Kidney (tissue), 14 donors: Measurements from ENCODE around the gene CYB5R4. TPM values are rescaled to one million over a fixed set of nuclear protein-coding genes. Genes with fewer than 3 reads are reported as not detected.
"Not testable (repeated sequence)": the region's sequence is repeated elsewhere in the genome, so short reads cannot be mapped to it uniquely, and the experiment has no call there.

Experiments used
- DNase-seq, 5 donors: peaks; one replicate each; pipeline ENCODE4 v3.0.0-alpha.2; 2013 to 2020
- FAIRE-seq: peaks from 2 replicates; lab custom pipeline; 2012; peaks lifted over from hg19 to GRCh38; lab: Jason Lieb, UNC
- H3K27ac ChIP-seq, 2 donors: one replicate each; pipeline ENCODE4 v1.7.0; 2013; ENCODE audit warnings: low read depth in 2 of 2, low read length in 2 of 2, inconsistent platforms in 1 of 2
- H3K27me3 ChIP-seq: one replicate; pipeline ENCODE4 v1.7.1; 2013; ENCODE audit warnings: low read length, inconsistent platforms; ENCODE audit not compliant: control insufficient read depth, insufficient read depth
- H3K36me3 ChIP-seq, 3 donors: one replicate each; pipeline versions ENCODE4 v1.7.0 to v1.7.1; 2013; ENCODE audit warnings: low read length in 3 of 3, control low read depth in 1 of 3, inconsistent platforms in 1 of 3; ENCODE audit not compliant: insufficient read depth in 3 of 3, control insufficient read depth in 2 of 3
- H3K4me1 ChIP-seq, 3 donors: one replicate each; pipeline versions ENCODE4 v1.7.0 to v1.7.1; 2013; ENCODE audit warnings: low read length in 3 of 3, inconsistent platforms in 1 of 3, low read depth in 1 of 3; ENCODE audit not compliant: control insufficient read depth in 2 of 3, insufficient read depth in 2 of 3
- H3K4me3 ChIP-seq, 3 donors: one replicate each; pipeline versions ENCODE4 v1.7.0 to v1.8.1; 2013; ENCODE audit warnings: low read length in 3 of 3, control low read depth in 1 of 3, inconsistent platforms in 1 of 3
- H3K9ac ChIP-seq, 3 donors: one replicate each; pipeline versions ENCODE4 v1.7.0 to v1.7.1; 2013; ENCODE audit warnings: low read length in 3 of 3, control low read depth in 1 of 3, inconsistent platforms in 1 of 3
- H3K9me3 ChIP-seq, 3 donors: one replicate each; pipeline versions ENCODE4 v1.7.0 to v1.7.1; 2013; ENCODE audit warnings: low read length in 3 of 3, control low read depth in 1 of 3, inconsistent platforms in 1 of 3; ENCODE audit not compliant: control insufficient read depth in 2 of 3, insufficient read depth in 1 of 3
- CTCF ChIP-seq: IDR thresholded peaks from 3 replicates; pipeline ENCODE4 v1.5.1; 2012; ENCODE audit warnings: mild to moderate bottlenecking, moderate library complexity, borderline replicate concordance; ENCODE audit not compliant: insufficient read depth; ENCODE audit errors: extremely low read depth
- intact Hi-C: fragments of 100-400 bp; cut with DNase I; formaldehyde crosslinking; loops from one replicate; pipeline ENCODE4 v1.11.1; 2022
- polyA plus RNA-seq: library from polyadenylated mRNA; stranded (reverse); fragments of 350-450 nt; fragmentation: Illumina TruSeq; extraction: RNeasy Lipid Tissue Mini Kit (QIAGEN cat#74804); gene quantifications from one replicate; pipeline ENCODE4 v1.2.3, GENCODE V29; 2014; ENCODE audit warnings: low read depth, low replicate concordance; ENCODE audit not compliant: insufficient read depth
- total RNA-seq: library from RNA; stranded (reverse); fragmentation: NEBNext Ultra II Directional; extraction: Animal tissue kit (Norgen Biotek cat#: 25700); gene quantifications from one replicate; pipeline ENCODE4 v1.2.1, GENCODE V29; 2021
- donor health status: control.
- donor health status: control.
- donor health status: control.
- donor health status: control.
- donor health status: control.
- donor health status: DM: yes; HTN: yes; CAD: no.
- donor health status: Normal renal cell carcinoma (clear cell type).

CYB5R4 gene
- total and polyA plus RNA-seq, 2 donors from 2014 or later: 8.0 to 18.7 TPM

GRCh38 chr6:83948851-83949250, 89.4 kb downstream of the CYB5R4 start:
- Histone ChIP-seq H3K27me3 (no peaks in the 10 kb centered on the region), H3K4me1 (no peaks in the 10 kb centered on the region), H3K9me3 (peaks cover 0 to 7% (median 0%) of the 10 kb centered on the region in 3 donors), H3K4me3 (no peak overlapping the region), H3K36me3 (no peaks in the 10 kb centered on the region), H3K27ac (no peak overlapping the region), H3K9ac (no peak overlapping the region)
- intact Hi-C loops: no loop called here
- no peak for FAIRE-seq
- DNase-seq: no peak
- no peak for TF ChIP-seq CTCF

GRCh38 chr6:83951423-83951822, 91.9 kb downstream of the CYB5R4 start:
- H3K4me1 ChIP-seq, DNase-seq, H3K9ac ChIP-seq, H3K27me3 ChIP-seq, H3K36me3 ChIP-seq, H3K9me3 ChIP-seq, H3K27ac ChIP-seq, FAIRE-seq, H3K4me3 ChIP-seq, intact Hi-C loops: not testable (repeated sequence)

GRCh38 chr6:83952830-83953229, 93.3 kb downstream of the CYB5R4 start:
- no peak for FAIRE-seq
- no peak overlapping the region for H3K9ac ChIP-seq
- peak in 1 of 5 donors; percentile 4 for DNase-seq
- no peak overlapping the region for H3K27ac ChIP-seq
- TF ChIP-seq CTCF: no peak
- intact Hi-C loops: no loop called here
- H3K27me3 ChIP-seq: no peaks in the 10 kb centered on the region
- no peaks in the 10 kb centered on the region for H3K4me1 ChIP-seq
- no peak overlapping the region for H3K4me3 ChIP-seq
- no peaks in the 10 kb centered on the region for H3K36me3 ChIP-seq
- H3K9me3 ChIP-seq: no peaks in the 10 kb centered on the region

GRCh38 chr6:83954371-83954770, 94.9 kb downstream of the CYB5R4 start:
- FAIRE-seq (no peak), DNase-seq (no peak)
- no peak overlapping the region for H3K9ac ChIP-seq
- no peaks in the 10 kb centered on the region for H3K27me3 ChIP-seq
- H3K4me3 ChIP-seq: no peak overlapping the region
- no peak for TF ChIP-seq CTCF
- H3K9me3 ChIP-seq: no peaks in the 10 kb centered on the region
- intact Hi-C loops: no loop called here
- no peaks in the 10 kb centered on the region for H3K4me1 ChIP-seq
- H3K27ac ChIP-seq: no peak overlapping the region
- no peaks in the 10 kb centered on the region for H3K36me3 ChIP-seq
